H9 (cell line): ENCODE results near the gene ERP29. TPM values are rescaled to one million over a fixed set of nuclear protein-coding genes. Genes with fewer than 3 reads are reported as not detected.

ENCODE experiments used
- DNase-seq: peaks from one replicate; pipeline ENCODE4 v3.0.0-alpha.2; 2017
- H2AFZ ChIP-seq: one replicate; pipeline ENCODE4 v1.6.1; 2013; ENCODE audit warnings: mild to moderate bottlenecking, low read length, control low read depth, moderate library complexity
- H2AK5ac ChIP-seq: 2 replicates; pipeline ENCODE4 v1.6.1; 2013; ENCODE audit warnings: low read length, control low read depth, mixed read lengths; ENCODE audit not compliant: insufficient read length
- H2BK120ac ChIP-seq: one replicate; pipeline ENCODE4 v1.6.1; 2013; ENCODE audit warnings: low read depth, mild to moderate bottlenecking, low read length, control low read depth, inconsistent platforms; ENCODE audit not compliant: poor library complexity, severe bottlenecking
- H2BK12ac ChIP-seq: 2 replicates; pipeline ENCODE4 v1.6.1; 2013; ENCODE audit warnings: low read length, control low read depth, mixed read lengths, low read depth; ENCODE audit not compliant: insufficient read length
- H2BK15ac ChIP-seq: 2 replicates; pipeline ENCODE4 v1.6.1; 2013; ENCODE audit warnings: low read depth, low read length, control low read depth
- H2BK20ac ChIP-seq: one replicate; pipeline ENCODE4 v1.6.1; 2013; ENCODE audit warnings: low read depth, mild to moderate bottlenecking, low read length, control low read depth, inconsistent platforms; ENCODE audit not compliant: poor library complexity, severe bottlenecking
- H2BK5ac ChIP-seq: 2 replicates; pipeline ENCODE4 v1.6.1; 2013; ENCODE audit warnings: low read length, control low read depth, mixed read lengths; ENCODE audit not compliant: insufficient read length
- H3K14ac ChIP-seq: 2 replicates; pipeline ENCODE4 v1.6.1; 2013; ENCODE audit warnings: low read length, control low read depth; ENCODE audit not compliant: insufficient read depth
- H3K18ac ChIP-seq: 2 replicates; pipeline ENCODE4 v1.6.1; 2013; ENCODE audit warnings: low read depth, mild to moderate bottlenecking, mixed read lengths, low read length, control low read depth; ENCODE audit not compliant: insufficient read length
- H3K23ac ChIP-seq: 2 replicates; pipeline ENCODE4 v1.6.1; 2013; ENCODE audit warnings: low read length, control low read depth, mixed read lengths, low read depth; ENCODE audit not compliant: insufficient read length
- H3K23me2 ChIP-seq: 2 replicates; pipeline ENCODE4 v1.6.1; 2013; ENCODE audit warnings: low read depth, mild to moderate bottlenecking, mixed read lengths, low read length, control low read depth; ENCODE audit not compliant: insufficient read length, poor library complexity, severe bottlenecking
- H3K27ac ChIP-seq: 2 replicates; pipeline ENCODE4 v1.5.1; 2013; ENCODE audit warnings: low read length, control low read depth, mixed read lengths, low read depth; ENCODE audit not compliant: insufficient read length
- H3K27me3 ChIP-seq: 2 replicates; pipeline ENCODE4 v1.6.1; 2013; ENCODE audit warnings: low read length, control low read depth, inconsistent platforms; ENCODE audit not compliant: insufficient read depth
- H3K4ac ChIP-seq: 2 replicates; pipeline ENCODE4 v1.6.1; 2013; ENCODE audit warnings: low read depth, mild to moderate bottlenecking, control low read depth, inconsistent platforms, low read length, moderate library complexity
- H3K4me1 ChIP-seq: 2 replicates; pipeline ENCODE4 v1.6.1; 2013; ENCODE audit warnings: low read length, control low read depth, inconsistent platforms; ENCODE audit not compliant: insufficient read depth
- H3K4me2 ChIP-seq: 2 replicates; pipeline ENCODE4 v1.6.1; 2013; ENCODE audit warnings: low read length, control low read depth, mixed read lengths; ENCODE audit not compliant: insufficient read length, insufficient read depth
- H3K56ac ChIP-seq: 2 replicates; pipeline ENCODE4 v1.6.1; 2013; ENCODE audit warnings: low read depth, mild to moderate bottlenecking, mixed read lengths, low read length, control low read depth; ENCODE audit not compliant: insufficient read length
- H3K79me1 ChIP-seq: 2 replicates; pipeline ENCODE4 v1.6.1; 2013; ENCODE audit warnings: low read depth, mild to moderate bottlenecking, moderate library complexity, low read length, control low read depth, inconsistent platforms; ENCODE audit not compliant: insufficient read depth, poor library complexity, severe bottlenecking
- H3K79me2 ChIP-seq: 2 replicates; pipeline ENCODE4 v1.6.1; 2013; ENCODE audit warnings: low read length, control low read depth, inconsistent platforms; ENCODE audit not compliant: insufficient read depth
- H3K9ac ChIP-seq: 2 replicates; pipeline ENCODE4 v1.6.1; 2013; ENCODE audit warnings: low read length, control low read depth, mixed read lengths; ENCODE audit not compliant: insufficient read length; ENCODE audit errors: extremely low read depth
- H3K9me3 ChIP-seq: one replicate; pipeline ENCODE4 v1.6.1; 2013; ENCODE audit warnings: low read depth, low read length, inconsistent platforms; ENCODE audit not compliant: control insufficient read depth
- H3T11ph ChIP-seq: one replicate; pipeline ENCODE4 v1.6.1; 2013; ENCODE audit warnings: mild to moderate bottlenecking, low read length, control low read depth, inconsistent platforms
- H4K20me1 ChIP-seq: one replicate; pipeline ENCODE4 v1.6.1; 2013; ENCODE audit not compliant: control insufficient read depth, insufficient read length, insufficient read depth
- H4K5ac ChIP-seq: 2 replicates; pipeline ENCODE4 v1.6.1; 2013; ENCODE audit warnings: low read depth, mild to moderate bottlenecking, mixed read lengths, low read length, control low read depth; ENCODE audit not compliant: insufficient read length
- H4K8ac ChIP-seq: replicated peaks from 2 replicates; pipeline ENCODE4 v1.6.1; 2013; ENCODE audit warnings: low read length, control low read depth, mixed read lengths, low read depth; ENCODE audit not compliant: insufficient read length
- H4K91ac ChIP-seq: 2 replicates; pipeline ENCODE4 v1.6.1; 2013; ENCODE audit warnings: low read depth, mild to moderate bottlenecking, moderate library complexity, mixed read lengths, low read length, control low read depth; ENCODE audit not compliant: insufficient read length
- H3K27ac Mint-ChIP-seq, 3 experiments: 2 replicates in 2 of 3; 3 replicates in 1 of 3; pipeline ENCODE4 v1.8.0; 2020 to 2021; ENCODE audit warnings: mixed read lengths in 3 of 3, mild to moderate bottlenecking in 1 of 3, moderate library complexity in 1 of 3
- H3K27me3 Mint-ChIP-seq: 2 replicates; pipeline ENCODE4 v1.8.0; 2021; ENCODE audit warnings: low read depth, mild to moderate bottlenecking, moderate library complexity, mixed read lengths
- H3K36me3 Mint-ChIP-seq, 3 experiments: 2 replicates in 2 of 3; 3 replicates in 1 of 3; pipeline ENCODE4 v1.8.0; 2020 to 2021; ENCODE audit warnings: low read depth in 3 of 3, mixed read lengths in 3 of 3; ENCODE audit not compliant: insufficient read depth in 1 of 3
- H3K4me1 Mint-ChIP-seq, 2 experiments: 2 replicates each; pipeline ENCODE4 v1.8.0; 2020; ENCODE audit warnings: mixed read lengths in 2 of 2
- H3K4me3 Mint-ChIP-seq, 2 experiments: 2 replicates in 1 of 2; 3 replicates in 1 of 2; pipeline ENCODE4 v1.8.0; 2020 to 2021; ENCODE audit warnings: mild to moderate bottlenecking in 2 of 2, mixed read lengths in 2 of 2, moderate library complexity in 1 of 2
- H3K9me3 Mint-ChIP-seq, 2 experiments: 2 replicates in 1 of 2; 3 replicates in 1 of 2; pipeline ENCODE4 v1.8.0; 2020; ENCODE audit warnings: mild to moderate bottlenecking in 2 of 2, mixed read lengths in 2 of 2, moderate library complexity in 1 of 2
- WGBS: extraction: QIAGEN DNeasy Blood & Tissue Kit; methylation state at CpG from one replicate; pipeline ENCODE4 v1.1.7; 2013; ENCODE audit warnings: missing lambda C conversion rate, low lambda C conversion rate, mixed read lengths; ENCODE audit not compliant: insufficient read length; ENCODE audit errors: extremely low coverage; 5-methylcytosine and 5-hydroxymethylcytosine counted together
- total RNA-seq: library from RNA; stranded (reverse); gene quantifications from 2 replicates; pipeline ENCODE4 v1.2.1, GENCODE V29; 2021
- TF ChIP-seq, protein P1 (sequence below): fragments of 200-600 bp; sonication (generic); conservative IDR thresholded peaks from 3 replicates; pipeline ENCODE4 v1.8.0; 2021; ENCODE audit warnings: antibody characterized with exemption, mild to moderate bottlenecking

ERP29 gene
- total RNA-seq, 1 experiment from 2014 or later: 160 TPM

DNA sequence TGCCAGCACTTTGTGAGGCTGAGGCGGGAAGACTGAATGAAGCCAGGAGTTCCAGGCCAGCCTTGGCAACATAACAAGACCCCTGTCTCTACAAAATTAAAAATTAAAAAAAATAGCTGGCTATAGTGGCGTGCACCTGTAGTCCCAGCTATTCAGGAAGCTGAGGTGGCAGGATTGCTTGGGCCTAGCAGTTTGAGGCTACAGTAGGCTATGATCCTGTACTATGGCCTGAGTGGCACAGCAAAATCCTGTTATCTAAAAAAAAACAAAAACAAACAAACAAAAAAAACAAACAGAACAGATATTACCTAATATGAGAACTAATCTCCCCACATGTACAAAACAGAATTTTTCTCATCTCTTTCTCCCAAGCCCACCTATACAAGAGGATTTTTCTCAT lies 15.9 kb upstream of the ERP29 start:
- no peak overlapping the region for H2AFZ ChIP-seq
- no peaks in the 10 kb centered on the region for H3K27me3 ChIP-seq
- no peak overlapping the region for H4K5ac ChIP-seq
- H3K18ac ChIP-seq: no peak overlapping the region
- H3K9ac ChIP-seq: no peak overlapping the region
- H2BK20ac ChIP-seq: no peak overlapping the region
- Mint-ChIP-seq H3K36me3 (no peaks in the 10 kb centered on the region), H3K4me1 (peaks cover 5 to 7% of the 10 kb centered on the region in 2 experiments; a peak in 2 of 4 replicates), H3K4me3 (no peak overlapping the region), H3K27ac (no peak overlapping the region; a peak in 1 of 7 replicates), H3K27me3 (no peaks in the 10 kb centered on the region), H3K9me3 (no peaks in the 10 kb centered on the region)
- WGBS: no CpG with 5 or more reads among the region's 2 CpGs
- H3K23me2 ChIP-seq: no peaks in the 10 kb centered on the region
- H3K79me2 ChIP-seq: no peaks in the 10 kb centered on the region
- no peak overlapping the region for H4K91ac ChIP-seq
- H3T11ph ChIP-seq: no peak overlapping the region
- no peaks in the 10 kb centered on the region for H3K4me1 ChIP-seq
- H4K8ac ChIP-seq: no peak overlapping the region
- no peak overlapping the region for H2BK12ac ChIP-seq
- H3K9me3 ChIP-seq: no peaks in the 10 kb centered on the region
- H3K4ac ChIP-seq: no peak overlapping the region
- H3K79me1 ChIP-seq: no peaks in the 10 kb centered on the region
- H3K14ac ChIP-seq: no peak overlapping the region
- H2AK5ac ChIP-seq: no peak overlapping the region
- no peaks in the 10 kb centered on the region for H4K20me1 ChIP-seq
- H2BK5ac ChIP-seq: no peak overlapping the region
- DNase-seq: no peak
- H3K56ac ChIP-seq: no peak overlapping the region
- no peak overlapping the region for H3K4me2 ChIP-seq
- H2BK120ac ChIP-seq: no peak overlapping the region
- no peak overlapping the region for H2BK15ac ChIP-seq
- no peak overlapping the region for H3K23ac ChIP-seq
- TF ChIP-seq, protein P1, sequence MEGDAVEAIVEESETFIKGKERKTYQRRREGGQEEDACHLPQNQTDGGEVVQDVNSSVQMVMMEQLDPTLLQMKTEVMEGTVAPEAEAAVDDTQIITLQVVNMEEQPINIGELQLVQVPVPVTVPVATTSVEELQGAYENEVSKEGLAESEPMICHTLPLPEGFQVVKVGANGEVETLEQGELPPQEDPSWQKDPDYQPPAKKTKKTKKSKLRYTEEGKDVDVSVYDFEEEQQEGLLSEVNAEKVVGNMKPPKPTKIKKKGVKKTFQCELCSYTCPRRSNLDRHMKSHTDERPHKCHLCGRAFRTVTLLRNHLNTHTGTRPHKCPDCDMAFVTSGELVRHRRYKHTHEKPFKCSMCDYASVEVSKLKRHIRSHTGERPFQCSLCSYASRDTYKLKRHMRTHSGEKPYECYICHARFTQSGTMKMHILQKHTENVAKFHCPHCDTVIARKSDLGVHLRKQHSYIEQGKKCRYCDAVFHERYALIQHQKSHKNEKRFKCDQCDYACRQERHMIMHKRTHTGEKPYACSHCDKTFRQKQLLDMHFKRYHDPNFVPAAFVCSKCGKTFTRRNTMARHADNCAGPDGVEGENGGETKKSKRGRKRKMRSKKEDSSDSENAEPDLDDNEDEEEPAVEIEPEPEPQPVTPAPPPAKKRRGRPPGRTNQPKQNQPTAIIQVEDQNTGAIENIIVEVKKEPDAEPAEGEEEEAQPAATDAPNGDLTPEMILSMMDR: no peak
- no peak overlapping the region for H3K27ac ChIP-seq
